ENCODE measurements around the gene FXYD7.
"Not testable (repeated sequence)": the region's sequence is repeated elsewhere in the genome, so short reads cannot be mapped to it uniquely, and the experiment has no call there.

FXYD7 gene

GRCh38 chr19:35143231-35143715 lies at the start of gene FXYD7:
TSS of gene FXYD7 (plus strand) at chr19:35143255. CDS start at chr19:35143334, 79 bp downstream.
- DNase-seq: no peak

GRCh38 chr19:35093430-35093829 lies 49.6 kb upstream of the FXYD7 start:
- DNase-seq: no peak

- DNase-seq: no peak
These were observed 49.0 kb upstream of the FXYD7 start for GRCh38 chr19:35093941-35094647.

GRCh38 chr19:35094656-35095055 lies 48.4 kb upstream of the FXYD7 start:
- no peak for DNase-seq

- no peak for DNase-seq
These were observed 47.2 kb upstream of the FXYD7 start for GRCh38 chr19:35095667-35096368.

- DNase-seq: no peak
These were observed 44.5 kb upstream of the FXYD7 start for GRCh38 chr19:35098413-35099049.

GRCh38 chr19:35099155-35099896 lies 43.7 kb upstream of the FXYD7 start:
- no peak for DNase-seq

GRCh38 chr19:35099897-35100275 lies 43.2 kb upstream of the FXYD7 start:
- DNase-seq: no peak

GRCh38 chr19:35100588-35101533 lies 42.2 kb upstream of the FXYD7 start:
- DNase-seq: no peak

- DNase-seq: not testable (repeated sequence)
These were observed 41.1 kb upstream of the FXYD7 start for GRCh38 chr19:35101949-35102348.

GRCh38 chr19:35103614-35104013 lies 39.4 kb upstream of the FXYD7 start:
- DNase-seq: not testable (repeated sequence)

- no peak for DNase-seq
These were observed 38.7 kb upstream of the FXYD7 start for GRCh38 chr19:35104361-35104760.

GRCh38 chr19:35105047-35105410 lies 38.0 kb upstream of the FXYD7 start:
- DNase-seq: no peak

- DNase-seq: no peak
These were observed 37.4 kb upstream of the FXYD7 start for GRCh38 chr19:35105411-35106290.

- no peak for DNase-seq
These were observed 36.8 kb upstream of the FXYD7 start for GRCh38 chr19:35106291-35106583.

GRCh38 chr19:35106898-35107541 lies 36.0 kb upstream of the FXYD7 start:
- DNase-seq: no peak

GRCh38 chr19:35107545-35107944 lies 35.5 kb upstream of the FXYD7 start:
- peak; percentile 17 for DNase-seq

- DNase-seq: no peak
These were observed 34.3 kb upstream of the FXYD7 start for GRCh38 chr19:35108730-35109129.

GRCh38 chr19:35109395-35110112 lies 33.5 kb upstream of the FXYD7 start:
- no peak for DNase-seq

GRCh38 chr19:35110974-35111373 lies 32.1 kb upstream of the FXYD7 start:
- DNase-seq: no peak

Data from HCEC 1CT (cell line).